ENCODE results near the gene SNAPIN.

DNA sequence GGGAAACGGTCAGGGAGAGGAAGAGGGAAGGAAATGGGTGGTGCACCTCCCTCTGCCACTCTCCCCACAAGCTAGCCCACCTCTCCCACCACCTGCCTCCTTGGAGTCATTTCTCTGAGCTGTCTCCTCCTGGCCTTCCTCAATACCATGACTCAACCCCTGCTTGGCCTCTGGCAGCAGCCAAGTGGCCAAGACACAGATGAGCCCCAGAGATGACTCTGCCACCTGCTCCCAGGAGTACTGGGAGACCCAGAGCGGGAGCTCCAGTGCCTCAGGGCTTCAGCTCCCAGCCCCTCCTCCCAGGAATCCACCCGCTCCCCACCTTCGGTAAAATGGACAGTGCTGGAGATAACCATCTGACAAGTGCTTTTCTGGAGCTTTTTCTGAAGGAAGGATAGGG, 48.2 kb upstream of the SNAPIN start:
- TF ChIP-seq EP300 (IDR thresholded peaks at IDR 0.05) (no peak), POLR2AphosphoS5 (IDR thresholded peaks at IDR 0.05) (no peak), POLR2A (IDR thresholded peaks at IDR 0.05; ENCODE audit: low read depth) (no peak)
- TF ChIP-seq, protein P1, sequence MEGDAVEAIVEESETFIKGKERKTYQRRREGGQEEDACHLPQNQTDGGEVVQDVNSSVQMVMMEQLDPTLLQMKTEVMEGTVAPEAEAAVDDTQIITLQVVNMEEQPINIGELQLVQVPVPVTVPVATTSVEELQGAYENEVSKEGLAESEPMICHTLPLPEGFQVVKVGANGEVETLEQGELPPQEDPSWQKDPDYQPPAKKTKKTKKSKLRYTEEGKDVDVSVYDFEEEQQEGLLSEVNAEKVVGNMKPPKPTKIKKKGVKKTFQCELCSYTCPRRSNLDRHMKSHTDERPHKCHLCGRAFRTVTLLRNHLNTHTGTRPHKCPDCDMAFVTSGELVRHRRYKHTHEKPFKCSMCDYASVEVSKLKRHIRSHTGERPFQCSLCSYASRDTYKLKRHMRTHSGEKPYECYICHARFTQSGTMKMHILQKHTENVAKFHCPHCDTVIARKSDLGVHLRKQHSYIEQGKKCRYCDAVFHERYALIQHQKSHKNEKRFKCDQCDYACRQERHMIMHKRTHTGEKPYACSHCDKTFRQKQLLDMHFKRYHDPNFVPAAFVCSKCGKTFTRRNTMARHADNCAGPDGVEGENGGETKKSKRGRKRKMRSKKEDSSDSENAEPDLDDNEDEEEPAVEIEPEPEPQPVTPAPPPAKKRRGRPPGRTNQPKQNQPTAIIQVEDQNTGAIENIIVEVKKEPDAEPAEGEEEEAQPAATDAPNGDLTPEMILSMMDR (IDR thresholded peaks at IDR 0.05): no peak
